K562 (cell line): Measurements from ENCODE around the gene CNIH1. TPM values are rescaled to one million over a fixed set of nuclear protein-coding genes. Genes with fewer than 3 reads are reported as not detected.

ENCODE experiments used
- ATAC-seq: fragments of 200-7000 bp; cut with Tn5 transposase; 3 replicates; pipeline ENCODE4 v1.9.1; 2020; ENCODE audit warnings: moderate library complexity
- BruUV-seq: library from RNA; stranded (reverse); fragments of 400-500 nt; replicated peaks from 2 replicates; lab custom pipeline; 2021; lab: Mats Ljungman, UMichigan
- CTCF ChIA-PET: fragments of 300-600 bp; formaldehyde crosslinking; extraction: SDS; loops from one replicate; lab custom pipeline; 2021; ENCODE audit warnings: low intra/inter-chr PET ratio; lab: Yijun Ruan, JAX
- POLR2A ChIA-PET: fragments of 300-600, 350-650 bp; sonication (Branson Sonifier 250); formaldehyde crosslinking; extraction: SDS; loops from one replicate; lab custom pipeline; 2021; ENCODE audit warnings: antibody characterized with exemption, inconsistent platforms; lab: Yijun Ruan, JAX
- DNase-seq, 4 experiments: peaks; one replicate each; pipeline versions ENCODE4 v3.0.0 to v3.0.0-alpha.2; 2011 to 2018; ENCODE audit warnings: low spot score in 3 of 4, mixed read lengths in 3 of 4; ENCODE audit errors: extremely low read depth in 1 of 4
- FAIRE-seq: peaks from 2 replicates; lab custom pipeline; 2011; peaks lifted over from hg19 to GRCh38; lab: Jason Lieb, UNC
- H2AFZ ChIP-seq: 2 replicates; pipeline ENCODE4 v1.6.0; 2011; ENCODE audit warnings: low read depth, low read length, control low read depth, inconsistent platforms
- H3K27ac ChIP-seq: fragments of 200-600 bp; 3 replicates; pipeline ENCODE4 v1.8.0; 2011; ENCODE audit warnings: low read depth, mild to moderate bottlenecking, control low read depth, inconsistent platforms, low read length, moderate library complexity, mixed read lengths; ENCODE audit errors: extremely low read depth
- H3K27me3 ChIP-seq, 2 experiments: fragments of 300-600 bp in 1 of 2; 2 replicates in 1 of 2; 3 replicates in 1 of 2; pipeline versions ENCODE4 v1.6.0 to v1.8.0; 2011; ENCODE audit warnings: inconsistent platforms in 2 of 2, low read length in 2 of 2, mild to moderate bottlenecking in 1 of 2, mixed read lengths in 1 of 2, moderate library complexity in 1 of 2; ENCODE audit not compliant: control insufficient read depth in 2 of 2, insufficient read depth in 2 of 2
- H3K36me3 ChIP-seq: fragments of 300-600 bp; 3 replicates; pipeline ENCODE4 v1.8.0; 2011; ENCODE audit warnings: mild to moderate bottlenecking, low read length, inconsistent platforms; ENCODE audit not compliant: control insufficient read depth, insufficient read depth
- H3K4me1 ChIP-seq, 2 experiments: fragments of 200-600 bp in 1 of 2; replicated peaks in 1 of 2; 2 replicates in 1 of 2; 3 replicates in 1 of 2; pipeline versions ENCODE4 v1.5.1 to v1.8.0; 2011; ENCODE audit warnings: inconsistent platforms in 2 of 2, low read length in 2 of 2, mild to moderate bottlenecking in 1 of 2, mixed read lengths in 1 of 2, moderate library complexity in 1 of 2; ENCODE audit not compliant: control insufficient read depth in 2 of 2, insufficient read depth in 2 of 2
- H3K4me2 ChIP-seq: 2 replicates; pipeline ENCODE4 v1.6.1; 2011; ENCODE audit warnings: low read length, control low read depth, inconsistent platforms, mixed read lengths; ENCODE audit not compliant: insufficient read depth
- H3K4me3 ChIP-seq: fragments of 200-600 bp; sonication (generic), shearing (Covaris generic); 2 replicates; pipeline ENCODE4 v1.5.1; 2016; ENCODE audit warnings: control low read depth, inconsistent platforms
- H3K79me2 ChIP-seq: fragments of 200-600 bp; 3 replicates; pipeline ENCODE4 v1.8.0; 2011; ENCODE audit warnings: low read length, inconsistent platforms; ENCODE audit not compliant: control insufficient read depth, insufficient read depth
- H3K9ac ChIP-seq, 2 experiments: 2 replicates each; pipeline versions ENCODE4 v1.6.0 to v1.6.1; 2011; ENCODE audit warnings: low read depth in 2 of 2, low read length in 2 of 2, control low read depth in 1 of 2, inconsistent platforms in 1 of 2, mild to moderate bottlenecking in 1 of 2, mixed read lengths in 1 of 2; ENCODE audit not compliant: insufficient read depth in 1 of 2
- H3K9me1 ChIP-seq: one replicate; pipeline ENCODE4 v1.6.0; 2011; ENCODE audit warnings: inconsistent platforms, mild to moderate bottlenecking, low read length, moderate library complexity; ENCODE audit not compliant: control insufficient read depth, insufficient read depth
- H3K9me3 ChIP-seq: replicated peaks from 2 replicates; pipeline ENCODE4 v1.5.1; 2011; ENCODE audit warnings: low read depth, low read length, inconsistent platforms; ENCODE audit not compliant: control insufficient read depth, insufficient read depth
- H4K20me1 ChIP-seq: replicated peaks from 2 replicates; pipeline ENCODE4 v1.6.1; 2011; ENCODE audit warnings: low read length, inconsistent platforms, mixed read lengths; ENCODE audit not compliant: control insufficient read depth, insufficient read depth
- MYNN ChIP-seq, 2 experiments: sonication (generic); formaldehyde crosslinking in 1 of 2; IDR thresholded peaks; 2 replicates each; pipeline versions ENCODE4 v1.5.0 to v1.6.1; 2016 to 2020; ENCODE audit warnings: antibody characterized with exemption in 1 of 2, missing genetic modification reagents in 1 of 2
- NFATC3 ChIP-seq: fragments of 450-650 bp; IDR thresholded peaks from 2 replicates; pipeline ENCODE4 v1.6.1; 2017; ENCODE audit warnings: mild to moderate bottlenecking
- UBTF ChIP-seq, 2 experiments: IDR thresholded peaks; 2 replicates each; pipeline ENCODE4 v1.6.1; 2012; ENCODE audit warnings: improper control_type of control experiment in 2 of 2, low read depth in 2 of 2, low read length in 2 of 2, borderline replicate concordance in 1 of 2
- ZBTB7A ChIP-seq: IDR thresholded peaks from 2 replicates; pipeline ENCODE4 v1.6.1; 2011; ENCODE audit warnings: low read depth, mild to moderate bottlenecking, low read length, moderate library complexity, borderline replicate concordance; ENCODE audit not compliant: control insufficient read depth
- WGBS: fragments of 100-300 bp; shearing (Covaris generic); methylation state at CpG from one replicate; pipeline ENCODE4 v1.1.6; 2016; ENCODE audit warnings: low coverage, mixed read lengths; ENCODE audit not compliant: insufficient coverage; ENCODE audit errors: missing lambda C conversion rate; 5-methylcytosine and 5-hydroxymethylcytosine counted together
- in situ Hi-C: fragments of 300-500 bp; cut with MboI; formaldehyde crosslinking; loops from 4 replicates; pipeline ENCODE4 v1.15.0; 2018; ENCODE audit warnings: inconsistent platforms, mixed read lengths
- intact Hi-C: fragments of 100-400 bp; cut with micrococcal nuclease; formaldehyde crosslinking; loops from 2 replicates; pipeline ENCODE4 v1.14.2; 2022
- polyA plus RNA-seq, 8 experiments: library from polyadenylated mRNA; depleted of rRNA in 4 of 8; stranded (reverse) in 5 of 8; unstranded in 3 of 8; fragments of >200 nt; fragmentation: Nextera tagmentation in 2 of 8; fragmentation: Illumina TruSeq in 1 of 8; extraction: Ambion mirVana in 2 of 8; extraction: Trizol in 1 of 8; gene quantifications; 2 replicates each; pipeline versions ENCODE4 v1.2.1 to v1.2.3, GENCODE V29; 2011 to 2014; ENCODE audit warnings: inconsistent platforms in 1 of 8, missing spikeins in 1 of 8
- total RNA-seq, 7 experiments: library from RNA; depleted of rRNA in 6 of 7; stranded (reverse); fragments of >200 nt in 6 of 7; fragmentation: Illumina TruSeq in 2 of 7; extraction: Trizol in 2 of 7; gene quantifications; 2 replicates each; pipeline versions ENCODE4 v1.2.1 to v1.2.3, GENCODE V29; 2011 to 2021; ENCODE audit warnings: low replicate concordance in 1 of 7
- TF ChIP-seq, protein P1 (sequence below), 2 experiments: fragments of 450-650 bp; IDR thresholded peaks; 2 replicates each; pipeline ENCODE4 v1.6.1; 2016; ENCODE audit warnings: mild to moderate bottlenecking in 2 of 2, borderline replicate concordance in 1 of 2, low read depth in 1 of 2, moderate library complexity in 1 of 2
- TF ChIP-seq, protein P2 (sequence below), 2 experiments: fragments of 150-350 bp in 1 of 2; IDR thresholded peaks; 2 replicates each; pipeline ENCODE4 v1.6.1; 2012 to 2016; ENCODE audit warnings: low read depth in 2 of 2, low read length in 2 of 2, mild to moderate bottlenecking in 1 of 2, moderate library complexity in 1 of 2

Gene CNIH1
- total and polyA plus RNA-seq, 9 of the 15 experiments (the other 6 are each of a cell fraction or from before 2014, with no cell fraction given): 13.9 to 283 (median 77.3) TPM

DNA sequence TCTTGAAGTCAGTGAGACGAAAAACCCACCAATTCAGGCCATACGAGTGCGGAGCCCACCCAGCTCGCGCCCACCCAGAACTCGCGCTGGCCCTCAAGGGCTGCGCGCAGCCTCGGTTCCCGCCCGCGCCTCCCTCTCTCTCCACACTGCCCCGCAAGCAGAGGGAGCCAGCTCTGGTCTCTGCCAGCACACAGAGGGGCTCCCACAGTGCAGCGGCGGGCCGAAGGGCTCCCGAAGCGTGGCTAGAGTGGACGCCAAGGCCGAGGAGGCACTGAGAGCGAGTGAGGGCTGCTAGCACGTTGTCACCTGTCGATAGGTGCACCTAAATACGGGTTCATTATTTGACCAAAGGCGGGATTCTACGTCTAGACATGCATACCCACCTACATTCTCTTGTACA is 46.6 kb downstream of the CNIH1 start:
- FAIRE-seq (no peak), ATAC-seq (no peak)
- peaks cover 1% of the 10 kb centered on the region; the same call in 1 of the 3 replicates for H3K36me3 ChIP-seq
- H3K9me1 ChIP-seq: no peaks in the 10 kb centered on the region
- POLR2A ChIA-PET: no interaction called here
- no peak overlapping the region for H3K27ac ChIP-seq
- no peak overlapping the region for H3K9ac ChIP-seq
- H3K4me3 ChIP-seq: no peak overlapping the region
- WGBS: 69% methylated on average over 11 of the region's 27 CpGs
- peaks cover 13% of the 10 kb centered on the region for H3K79me2 ChIP-seq
- H4K20me1 ChIP-seq: no peaks in the 10 kb centered on the region
- H3K4me1 ChIP-seq: peaks cover 15% of the 10 kb centered on the region in 2 experiments; a peak in 4 of 5 replicates
- TF ChIP-seq MYNN (IDR thresholded peaks at IDR 0.05) (no peak), MYNN (CRISPR knock-in tag; IDR thresholded peaks at IDR 0.05) (no peak), ZBTB7A (no peak), NFATC3 (no peak), UBTF (IDR thresholded peaks at IDR 0.05; ENCODE audit: borderline replicate concordance in 1 of 2, low read depth in 2 of 2, low read length in 2 of 2) (no peak)
- TF ChIP-seq, protein P1, sequence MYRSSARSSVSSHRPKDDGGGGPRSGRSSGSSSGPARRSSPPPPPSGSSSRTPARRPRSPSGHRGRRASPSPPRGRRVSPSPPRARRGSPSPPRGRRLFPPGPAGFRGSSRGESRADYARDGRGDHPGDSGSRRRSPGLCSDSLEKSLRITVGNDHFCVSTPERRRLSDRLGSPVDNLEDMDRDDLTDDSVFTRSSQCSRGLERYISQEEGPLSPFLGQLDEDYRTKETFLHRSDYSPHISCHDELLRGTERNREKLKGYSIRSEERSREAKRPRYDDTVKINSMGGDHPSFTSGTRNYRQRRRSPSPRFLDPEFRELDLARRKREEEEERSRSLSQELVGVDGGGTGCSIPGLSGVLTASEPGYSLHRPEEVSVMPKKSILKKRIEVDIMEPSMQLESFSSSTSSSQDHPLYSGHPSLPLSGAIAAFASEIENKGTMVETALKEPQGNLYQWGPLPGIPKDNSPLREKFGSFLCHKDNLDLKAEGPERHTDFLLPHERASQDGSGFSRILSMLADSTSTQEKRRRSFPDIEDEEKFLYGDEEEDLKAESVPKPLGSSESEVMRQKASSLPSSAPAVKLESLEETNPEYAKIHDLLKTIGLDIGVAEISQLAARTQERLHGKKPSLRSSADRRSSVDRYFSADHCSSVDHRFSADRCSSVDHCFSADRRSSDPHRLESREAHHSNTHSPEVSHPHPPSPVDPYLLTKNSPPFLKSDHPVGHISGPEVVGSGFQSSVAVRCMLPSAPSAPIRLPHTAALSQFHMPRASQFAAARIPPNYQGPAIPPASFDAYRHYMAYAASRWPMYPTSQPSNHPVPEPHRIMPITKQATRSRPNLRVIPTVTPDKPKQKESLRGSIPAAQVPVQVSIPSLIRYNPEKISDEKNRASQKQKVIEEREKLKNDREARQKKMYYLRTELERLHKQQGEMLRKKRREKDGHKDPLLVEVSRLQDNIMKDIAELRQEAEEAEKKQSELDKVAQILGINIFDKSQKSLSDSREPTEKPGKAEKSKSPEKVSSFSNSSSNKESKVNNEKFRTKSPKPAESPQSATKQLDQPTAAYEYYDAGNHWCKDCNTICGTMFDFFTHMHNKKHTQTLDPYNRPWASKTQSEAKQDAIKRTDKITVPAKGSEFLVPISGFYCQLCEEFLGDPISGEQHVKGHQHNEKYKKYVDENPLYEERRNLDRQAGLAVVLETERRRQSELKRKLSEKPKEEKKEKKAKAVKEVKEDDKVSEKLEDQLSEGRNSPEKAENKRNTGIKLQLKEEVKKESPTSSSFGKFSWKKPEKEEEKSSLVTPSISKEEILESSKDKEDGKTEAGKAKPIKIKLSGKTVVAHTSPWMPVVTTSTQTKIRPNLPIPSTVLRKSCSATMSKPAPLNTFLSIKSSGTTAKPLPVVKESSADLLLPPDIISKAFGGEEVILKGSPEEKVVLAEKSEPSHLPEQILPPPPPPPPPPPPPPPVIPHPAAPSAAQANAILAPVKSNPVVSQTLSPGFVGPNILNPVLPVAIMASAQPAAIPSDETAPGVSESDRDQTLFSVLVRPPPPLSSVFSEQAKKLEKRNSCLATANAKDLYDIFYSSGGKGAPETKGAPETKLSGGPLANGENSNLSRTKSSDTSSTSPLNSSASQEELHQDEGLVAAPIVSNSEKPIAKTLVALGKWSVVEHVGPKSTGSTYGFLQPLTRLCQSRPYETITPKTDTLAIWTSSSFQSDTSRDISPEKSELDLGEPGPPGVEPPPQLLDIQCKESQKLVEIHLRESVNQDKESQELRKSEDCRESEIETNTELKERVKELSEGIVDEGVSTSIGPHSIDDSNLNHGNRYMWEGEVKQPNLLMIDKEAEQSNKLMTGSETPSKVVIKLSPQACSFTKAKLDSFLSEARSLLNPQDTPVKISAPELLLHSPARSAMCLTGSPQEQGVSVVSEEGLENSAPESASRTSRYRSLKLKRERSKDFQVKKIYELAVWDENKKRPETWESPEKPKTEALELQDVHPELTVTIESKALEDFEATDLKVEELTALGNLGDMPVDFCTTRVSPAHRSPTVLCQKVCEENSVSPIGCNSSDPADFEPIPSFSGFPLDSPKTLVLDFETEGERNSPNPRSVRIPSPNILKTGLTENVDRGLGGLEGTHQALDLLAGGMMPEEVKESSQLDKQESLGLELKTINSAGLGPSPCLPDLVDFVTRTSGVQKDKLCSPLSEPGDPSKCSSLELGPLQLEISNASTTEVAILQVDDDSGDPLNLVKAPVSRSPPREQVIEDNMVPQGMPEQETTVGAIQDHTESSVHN (IDR thresholded peaks at IDR 0.05; ENCODE audit: borderline replicate concordance in 1 of 2, low read depth in 1 of 2): no peak
- TF ChIP-seq, protein P2, sequence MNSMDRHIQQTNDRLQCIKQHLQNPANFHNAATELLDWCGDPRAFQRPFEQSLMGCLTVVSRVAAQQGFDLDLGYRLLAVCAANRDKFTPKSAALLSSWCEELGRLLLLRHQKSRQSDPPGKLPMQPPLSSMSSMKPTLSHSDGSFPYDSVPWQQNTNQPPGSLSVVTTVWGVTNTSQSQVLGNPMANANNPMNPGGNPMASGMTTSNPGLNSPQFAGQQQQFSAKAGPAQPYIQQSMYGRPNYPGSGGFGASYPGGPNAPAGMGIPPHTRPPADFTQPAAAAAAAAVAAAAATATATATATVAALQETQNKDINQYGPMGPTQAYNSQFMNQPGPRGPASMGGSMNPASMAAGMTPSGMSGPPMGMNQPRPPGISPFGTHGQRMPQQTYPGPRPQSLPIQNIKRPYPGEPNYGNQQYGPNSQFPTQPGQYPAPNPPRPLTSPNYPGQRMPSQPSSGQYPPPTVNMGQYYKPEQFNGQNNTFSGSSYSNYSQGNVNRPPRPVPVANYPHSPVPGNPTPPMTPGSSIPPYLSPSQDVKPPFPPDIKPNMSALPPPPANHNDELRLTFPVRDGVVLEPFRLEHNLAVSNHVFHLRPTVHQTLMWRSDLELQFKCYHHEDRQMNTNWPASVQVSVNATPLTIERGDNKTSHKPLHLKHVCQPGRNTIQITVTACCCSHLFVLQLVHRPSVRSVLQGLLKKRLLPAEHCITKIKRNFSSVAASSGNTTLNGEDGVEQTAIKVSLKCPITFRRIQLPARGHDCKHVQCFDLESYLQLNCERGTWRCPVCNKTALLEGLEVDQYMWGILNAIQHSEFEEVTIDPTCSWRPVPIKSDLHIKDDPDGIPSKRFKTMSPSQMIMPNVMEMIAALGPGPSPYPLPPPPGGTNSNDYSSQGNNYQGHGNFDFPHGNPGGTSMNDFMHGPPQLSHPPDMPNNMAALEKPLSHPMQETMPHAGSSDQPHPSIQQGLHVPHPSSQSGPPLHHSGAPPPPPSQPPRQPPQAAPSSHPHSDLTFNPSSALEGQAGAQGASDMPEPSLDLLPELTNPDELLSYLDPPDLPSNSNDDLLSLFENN (IDR thresholded peaks at IDR 0.05; ENCODE audit: low read depth in 2 of 2, low read length in 2 of 2): no peak
- TF ChIP-seq, all 486 proteins: peak for 0
- H3K4me2 ChIP-seq: no peak overlapping the region
- no peaks in the 10 kb centered on the region for H3K9me3 ChIP-seq
- in situ Hi-C loops: no loop called here
- no peak overlapping the region for H2AFZ ChIP-seq
- BruUV-seq: no TSS peak
- no peak for DNase-seq
- H3K27me3 ChIP-seq: peaks cover 0 to 9% of the 10 kb centered on the region in 2 experiments; a peak in 2 of 5 replicates
- intact Hi-C loops: no loop called here
- CTCF ChIA-PET: no interaction called here
